B cell (primary cell): ENCODE measurements around the gene CPNE5. TPM values are rescaled to one million over a fixed set of nuclear protein-coding genes. Genes with fewer than 3 reads are reported as not detected.
A peak's percentile ranks its signal among the peaks of the same experiment; 100 is the strongest.

Experiments used
- ATAC-seq: fragments of 200-7000 bp; cut with Tn5 transposase; one replicate; pipeline ENCODE4 v1.10.0; 2021; ENCODE audit warnings: low read depth, mild to moderate bottlenecking, moderate number of reproducible peaks, moderate library complexity
- CTCF ChIA-PET: fragments of 350-600 bp; sonication (Branson Sonifier 250); formaldehyde crosslinking; loops from one replicate; lab custom pipeline; 2021; ENCODE audit warnings: antibody characterized with exemption, inconsistent platforms; lab: Charles Lee
- POLR2A ChIA-PET: fragments of 350-600 bp; sonication (Branson Sonifier 250); formaldehyde crosslinking; loops from one replicate; lab custom pipeline; 2021; ENCODE audit warnings: antibody characterized with exemption; lab: Charles Lee
- DNase-seq: peaks from one replicate; pipeline ENCODE4 v3.0.0; 2013
- H2AFZ ChIP-seq: 2 replicates; pipeline ENCODE4 v1.6.1; 2012; ENCODE audit warnings: mild to moderate bottlenecking, low read depth, low read length; ENCODE audit not compliant: insufficient read depth, poor library complexity, severe bottlenecking
- H3K27ac ChIP-seq, 2 donors: 1 replicate in 1 of 2; 2 replicates in 1 of 2; pipeline ENCODE4 v1.5.1; 2012 to 2013; ENCODE audit warnings: low read length in 2 of 2, mild to moderate bottlenecking in 2 of 2, moderate library complexity in 1 of 2
- H3K27me3 ChIP-seq, 4 experiments: fragments of 200-600 bp in 1 of 4; sonication (generic) in 1 of 4; replicated peaks in 1 of 4; 1 replicate in 2 of 4; 2 replicates in 2 of 4; pipeline versions ENCODE4 v1.6.1 to v1.7.0; 2013 to 2016; ENCODE audit warnings: low read length in 3 of 4, mild to moderate bottlenecking in 2 of 4, mixed read lengths in 1 of 4, moderate library complexity in 1 of 4; ENCODE audit not compliant: insufficient read depth in 4 of 4, control insufficient read depth in 3 of 4; ENCODE audit errors: control extremely low read depth in 1 of 4
- H3K36me3 ChIP-seq, 2 experiments: replicated peaks in 1 of 2; 1 replicate in 1 of 2; 2 replicates in 1 of 2; pipeline versions ENCODE4 v1.6.1 to v1.7.1; 2013; ENCODE audit warnings: low read length in 1 of 2; ENCODE audit not compliant: insufficient read depth in 2 of 2, control insufficient read depth in 1 of 2; ENCODE audit errors: control extremely low read depth in 1 of 2, extremely low read depth in 1 of 2
- H3K4me1 ChIP-seq, 2 donors: fragments of 200-600 bp in 1 of 2; sonication (generic) in 1 of 2; 1 replicate in 1 of 2; 2 replicates in 1 of 2; pipeline versions ENCODE4 v1.5.1 to v1.6.1; 2013 to 2017; ENCODE audit warnings: low read length in 2 of 2; ENCODE audit not compliant: control insufficient read depth in 2 of 2, insufficient read depth in 2 of 2
- H3K4me2 ChIP-seq: replicated peaks from 2 replicates; pipeline ENCODE3; 2012; ENCODE audit warnings: mild to moderate bottlenecking, low read depth, low read length; ENCODE audit not compliant: poor library complexity, severe bottlenecking
- H3K4me3 ChIP-seq, 5 experiments: fragments of 200-600 bp in 1 of 5; sonication (generic) in 1 of 5; 1 replicate in 3 of 5; 2 replicates in 2 of 5; pipeline versions ENCODE4 v1.5.1 to v1.7.0; 2011 to 2016; ENCODE audit warnings: low read length in 4 of 5, mild to moderate bottlenecking in 4 of 5, low read depth in 2 of 5, control low read depth in 1 of 5, moderate library complexity in 1 of 5; ENCODE audit not compliant: insufficient read depth in 1 of 5; ENCODE audit errors: control extremely low read depth in 1 of 5, extremely low read depth in 1 of 5
- H3K79me2 ChIP-seq: fragments of 200-600 bp; sonication (generic); one replicate; pipeline ENCODE4 v1.6.0; 2016; ENCODE audit warnings: low read length; ENCODE audit not compliant: control insufficient read depth, insufficient read depth
- H3K9ac ChIP-seq: fragments of 200-600 bp; sonication (generic); 2 replicates; pipeline ENCODE4 v1.6.1; 2017; ENCODE audit warnings: mild to moderate bottlenecking, low read length, moderate library complexity
- H3K9me3 ChIP-seq, 3 donors: one replicate each; pipeline versions ENCODE4 v1.6.1 to v1.7.1; 2013; ENCODE audit warnings: low read length in 2 of 3; ENCODE audit not compliant: control insufficient read depth in 2 of 3, insufficient read depth in 1 of 3; ENCODE audit errors: control extremely low read depth in 1 of 3
- H4K20me1 ChIP-seq: 2 replicates; pipeline ENCODE4 v1.6.0; 2012; ENCODE audit warnings: mild to moderate bottlenecking, low read length; ENCODE audit not compliant: insufficient read depth, control insufficient read depth, poor library complexity, severe bottlenecking
- H3K27ac Mint-ChIP-seq: one replicate; pipeline ENCODE4 v1.8.0; 2021; ENCODE audit warnings: mixed read lengths
- H3K27me3 Mint-ChIP-seq: one replicate; pipeline ENCODE4 v1.8.0; 2021; ENCODE audit warnings: mixed read lengths
- H3K4me1 Mint-ChIP-seq: one replicate; pipeline ENCODE4 v1.8.0; 2021; ENCODE audit warnings: mixed read lengths
- H3K4me3 Mint-ChIP-seq: one replicate; pipeline ENCODE4 v1.8.0; 2021; ENCODE audit warnings: mixed read lengths
- H3K9me3 Mint-ChIP-seq: one replicate; pipeline ENCODE4 v1.8.0; 2022; ENCODE audit warnings: mixed read lengths; ENCODE audit not compliant: insufficient read depth
- CTCF ChIP-seq: fragments of 200-600 bp; IDR thresholded peaks from one replicate; pipeline ENCODE4 v1.8.0; 2022; ENCODE audit warnings: antibody characterized with exemption, mild to moderate bottlenecking
- EZH2 ChIP-seq: IDR thresholded peaks from 2 replicates; pipeline ENCODE4 v1.6.1; 2012; ENCODE audit warnings: borderline replicate concordance, low read depth, mild to moderate bottlenecking, moderate library complexity, low read length; ENCODE audit not compliant: insufficient read depth, poor library complexity, severe bottlenecking
- WGBS: methylation state at CpG from one replicate; pipeline ENCODE4 v1.1.5; 2013; ENCODE audit warnings: missing lambda C conversion rate; ENCODE audit not compliant: insufficient coverage; 5-methylcytosine and 5-hydroxymethylcytosine counted together
- intact Hi-C: fragments of 100-400 bp; cut with micrococcal nuclease; formaldehyde crosslinking; loops from one replicate; pipeline ENCODE4 v1.10.0; 2022
- polyA plus RNA-seq: library from polyadenylated mRNA; depleted of rRNA; stranded (reverse); fragments of >200 nt; gene quantifications from 2 replicates; pipeline ENCODE4 v1.2.3, GENCODE V29; 2012
- total RNA-seq, 2 donors: library from RNA; stranded (reverse); fragments of 120-200 nt in 1 of 2; gene quantifications; 1 replicate in 1 of 2; 2 replicates in 1 of 2; pipeline versions ENCODE4 v1.2.3 to v1.2.4, GENCODE V29; 2013 to 2022

Gene CPNE5
- total and polyA plus RNA-seq, 2 donors (not counting 1 experiment from before 2014, with no cell fraction given) = 49.8 to 357 TPM

GRCh38 chr6:36725581-36725980, 113.7 kb downstream of the CPNE5 start:
- CTCF ChIA-PET = interaction anchor here (1.3 to 11.6 kb wide), 6 partner anchors 10 to 110 kb away, joined by 3 to 88 read pairs (median 19); partner anchors contain the start of gene CDKN1A
- H3K4me1 ChIP-seq = peaks cover 42 to 44% of the 10 kb centered on the region in 2 donors
- no peaks in the 10 kb centered on the region for H3K9me3 Mint-ChIP-seq
- H2AFZ ChIP-seq = no peak overlapping the region
- POLR2A ChIA-PET = no interaction called here
- intact Hi-C loops = no loop called here
- no peak overlapping the region for H3K4me3 ChIP-seq
- TF ChIP-seq EZH2 = no peak
- peak overlapping the region; percentile 13 for H3K4me3 Mint-ChIP-seq
- peaks cover 50% of the 10 kb centered on the region for H3K4me1 Mint-ChIP-seq
- H3K27ac Mint-ChIP-seq = no peak overlapping the region
- DNase-seq (no peak), ATAC-seq (no peak)
- H3K9me3 ChIP-seq = peaks cover 0 to 4% (median 0%) of the 10 kb centered on the region in 3 donors
- no peak overlapping the region for H3K9ac ChIP-seq
- H3K36me3 ChIP-seq = no peaks in the 10 kb centered on the region
- H4K20me1 ChIP-seq = no peaks in the 10 kb centered on the region
- H3K4me2 ChIP-seq = peak overlapping the region; percentile 18
- WGBS = 94% methylated on average over 7 of the region's 7 CpGs
- H3K27me3 ChIP-seq = no peaks in the 10 kb centered on the region
- no peak overlapping the region for H3K27ac ChIP-seq
- H3K79me2 ChIP-seq = no peaks in the 10 kb centered on the region
- H3K27me3 Mint-ChIP-seq = no peaks in the 10 kb centered on the region

GRCh38 chr6:36724514-36725390, 114.5 kb downstream of the CPNE5 start:
- DNase-seq = peak; percentile 63
- peak overlapping the region; percentile 1 for H3K4me3 Mint-ChIP-seq

More at GRCh38 chr6:36724514-36725390, 114.5 kb downstream of the CPNE5 start:
- Histone ChIP-seq H3K36me3 (no peaks in the 10 kb centered on the region), H3K9ac (no peak overlapping the region), H3K9me3 (peaks cover 0 to 12% (median 0%) of the 10 kb centered on the region in 3 donors), H4K20me1 (no peaks in the 10 kb centered on the region), H2AFZ (no peak overlapping the region), H3K4me3 (no peak overlapping the region), H3K4me1 (peaks cover 51 to 53% of the 10 kb centered on the region in 2 donors), H3K27me3 (no peaks in the 10 kb centered on the region), H3K79me2 (no peaks in the 10 kb centered on the region), H3K27ac (no peak overlapping the region), H3K4me2 (peak overlapping the region; percentile 26)
- Mint-ChIP-seq H3K9me3 (no peaks in the 10 kb centered on the region), H3K4me1 (peaks cover 58% of the 10 kb centered on the region), H3K27me3 (no peaks in the 10 kb centered on the region), H3K27ac (peak overlapping the region; percentile 26)
- no peak for ATAC-seq
- WGBS = 42% methylated on average over 9 of the region's 13 CpGs
- no peak for TF ChIP-seq EZH2
- TF ChIP-seq CTCF = peak; percentile 21
- ChIA-PET CTCF (interaction anchor here (0.6 to 11.6 kb wide), 21 partner anchors 8 to 1247 kb away, joined by 3 to 88 read pairs (median 4); partner anchors contain the start of gene CDKN1A), POLR2A (no interaction called here)
- intact Hi-C loops = loop anchor here (1.0 to 5.0 kb wide), 2 partner anchors 42 to 101 kb away; no protein-coding TSS in a partner anchor
